SK-N-SH (cell line): ENCODE data around the gene POLR2J. TPM values are rescaled to one million over a fixed set of nuclear protein-coding genes. Genes with fewer than 3 reads are reported as not detected.

Source experiments
- CTCF ChIA-PET: fragments of 300-600, 350-600 bp; formaldehyde crosslinking; extraction: SDS; loops from one replicate; lab custom pipeline; 2021; lab: Yijun Ruan, JAX
- POLR2A ChIA-PET: fragments of 350-600 bp; sonication (Branson Sonifier 250); formaldehyde crosslinking; extraction: SDS; loops from one replicate; lab custom pipeline; 2020; ENCODE audit warnings: antibody characterized with exemption, inconsistent platforms; lab: Yijun Ruan, JAX
- DNase-seq: peaks from one replicate; pipeline ENCODE4 v3.0.0; 2012
- H2AFZ ChIP-seq: fragments of 200-600 bp; sonication (generic); 2 replicates; pipeline ENCODE4 v1.8.1; 2016; ENCODE audit warnings: antibody characterized with exemption, mild to moderate bottlenecking, low read depth
- H3F3A ChIP-seq: fragments of 200-600 bp; sonication (generic); replicated peaks from 2 replicates; pipeline ENCODE3; 2016; ENCODE audit warnings: antibody characterized with exemption, mild to moderate bottlenecking; ENCODE audit not compliant: insufficient read depth
- H3K27ac ChIP-seq, 2 experiments: fragments of 200-500 bp in 1 of 2; fragments of 200-600 bp in 1 of 2; sonication (Bioruptor generic) in 1 of 2; sonication (generic), shearing (Covaris generic) in 1 of 2; 2 replicates each; pipeline versions ENCODE4 v1.5.1 to v1.6.1; 2014 to 2016; ENCODE audit warnings: low read depth in 2 of 2, inconsistent platforms in 1 of 2, low read length in 1 of 2, mild to moderate bottlenecking in 1 of 2, mixed read lengths in 1 of 2
- H3K27me3 ChIP-seq: fragments of 200-600 bp; sonication (generic), shearing (Covaris generic); 2 replicates; pipeline ENCODE4 v1.6.1; 2016; ENCODE audit warnings: mixed run types; ENCODE audit not compliant: insufficient read depth
- H3K36me3 ChIP-seq, 2 experiments: fragments of 200-500 bp in 1 of 2; fragments of 200-600 bp in 1 of 2; sonication (Bioruptor generic) in 1 of 2; sonication (generic) in 1 of 2; replicated peaks in 1 of 2; 2 replicates each; pipeline versions ENCODE3 to v1.5.1; 2014 to 2016; ENCODE audit warnings: low read length in 1 of 2, mild to moderate bottlenecking in 1 of 2; ENCODE audit not compliant: insufficient read depth in 2 of 2, control insufficient read depth in 1 of 2
- H3K4me1 ChIP-seq, 2 experiments: fragments of 200-500 bp in 1 of 2; fragments of 200-600 bp in 1 of 2; sonication (Bioruptor generic) in 1 of 2; sonication (generic), shearing (Covaris generic) in 1 of 2; 2 replicates each; pipeline versions ENCODE4 v1.5.1 to v1.6.1; 2014 to 2016; ENCODE audit warnings: low read depth in 1 of 2, low read length in 1 of 2, mixed run types in 1 of 2; ENCODE audit not compliant: insufficient read depth in 2 of 2, control insufficient read depth in 1 of 2
- H3K4me2 ChIP-seq: fragments of 200-600 bp; sonication (generic), shearing (Covaris generic); 2 replicates; pipeline ENCODE4 v1.6.1; 2017; ENCODE audit warnings: mixed run types
- H3K4me3 ChIP-seq, 2 experiments: fragments of 200-500 bp in 1 of 2; fragments of 200-600 bp in 1 of 2; sonication (Bioruptor generic) in 1 of 2; sonication (generic), shearing (Covaris generic) in 1 of 2; 2 replicates each; pipeline versions ENCODE4 v1.5.1 to v1.8.1; 2014 to 2016; ENCODE audit warnings: low read depth in 2 of 2, inconsistent platforms in 1 of 2, low read length in 1 of 2, mild to moderate bottlenecking in 1 of 2, mixed read lengths in 1 of 2, moderate library complexity in 1 of 2
- H3K79me2 ChIP-seq: fragments of 200-600 bp; sonication (generic); 2 replicates; pipeline ENCODE4 v1.8.1; 2017; ENCODE audit warnings: mild to moderate bottlenecking; ENCODE audit not compliant: insufficient read depth
- H3K9ac ChIP-seq: fragments of 200-600 bp; sonication (generic); 2 replicates; pipeline ENCODE4 v1.6.1; 2017; ENCODE audit warnings: mixed run types
- H3K9me2 ChIP-seq: fragments of 200-600 bp; sonication (generic); 2 replicates; pipeline ENCODE4 v1.6.1; 2017; ENCODE audit warnings: mixed run types
- H3K9me3 ChIP-seq: fragments of 200-600 bp; sonication (generic); 2 replicates; pipeline ENCODE4 v1.6.1; 2017; ENCODE audit warnings: mixed run types, mild to moderate bottlenecking, moderate library complexity
- H4K20me1 ChIP-seq: fragments of 200-600 bp; sonication (generic); 2 replicates; pipeline ENCODE4 v1.6.1; 2017; ENCODE audit warnings: mild to moderate bottlenecking, mixed run types; ENCODE audit not compliant: insufficient read depth
- CHD2 ChIP-seq: fragments of 150-350 bp; IDR thresholded peaks from 2 replicates; pipeline ENCODE4 v1.6.1; 2018; ENCODE audit warnings: low read length; ENCODE audit not compliant: partially characterized antibody
- CTCF ChIP-seq: fragments of 200-600 bp; sonication (generic); IDR thresholded peaks from 2 replicates; pipeline ENCODE4 v1.6.1; 2017; ENCODE audit warnings: antibody characterized with exemption, mild to moderate bottlenecking, moderate library complexity
- ELF1 ChIP-seq: IDR thresholded peaks from 2 replicates; pipeline ENCODE4 v1.4.0; 2012
- FOXJ3 ChIP-seq: sonication (generic); formaldehyde crosslinking; IDR thresholded peaks from 2 replicates; pipeline ENCODE4 v1.5.1; 2020; ENCODE audit warnings: mild to moderate bottlenecking, missing genetic modification reagents
- GATA2 ChIP-seq: sonication (generic); formaldehyde crosslinking; IDR thresholded peaks from 2 replicates; pipeline ENCODE4 v1.5.0; 2020; ENCODE audit warnings: mild to moderate bottlenecking, missing genetic modification reagents
- NRF1 ChIP-seq: IDR thresholded peaks from 2 replicates; pipeline ENCODE4 v1.6.1; 2012; ENCODE audit warnings: low read depth, mild to moderate bottlenecking, low read length
- REST ChIP-seq: IDR thresholded peaks from 2 replicates; pipeline ENCODE4 v1.6.1; 2012; ENCODE audit warnings: mild to moderate bottlenecking, low read depth, low read length, moderate library complexity
- RXRA ChIP-seq: IDR thresholded peaks from 2 replicates; pipeline ENCODE4 v1.4.0; 2012; ENCODE audit warnings: low read depth, mild to moderate bottlenecking, borderline replicate concordance
- SIN3A ChIP-seq: IDR thresholded peaks from 2 replicates; pipeline ENCODE4 v1.6.1; 2012; ENCODE audit warnings: low read depth, mild to moderate bottlenecking, low read length, moderate library complexity, borderline replicate concordance
- TCF12 ChIP-seq: IDR thresholded peaks from 2 replicates; pipeline ENCODE4 v1.4.0; 2012
- TEAD4 ChIP-seq: IDR thresholded peaks from 2 replicates; pipeline ENCODE4 v1.4.0; 2012; ENCODE audit warnings: mild to moderate bottlenecking, borderline replicate concordance; ENCODE audit not compliant: insufficient read depth
- USF1 ChIP-seq: IDR thresholded peaks from 2 replicates; pipeline ENCODE4 v1.4.0; 2012; ENCODE audit warnings: low read depth, borderline replicate concordance
- USF2 ChIP-seq: fragments of 150-350 bp; IDR thresholded peaks from 2 replicates; pipeline ENCODE4 v1.6.1; 2017; ENCODE audit warnings: antibody characterized with exemption, low read length, low read depth, borderline replicate concordance
- WGBS: methylation state at CpG from one replicate; pipeline ENCODE4 v1.1.6; 2017; ENCODE audit warnings: low lambda C conversion rate; 5-methylcytosine and 5-hydroxymethylcytosine counted together
- polyA plus RNA-seq, 3 experiments: library from polyadenylated mRNA; depleted of rRNA; stranded (reverse); fragments of >200 nt; gene quantifications; 2 replicates each; pipeline ENCODE4 v1.2.3, GENCODE V29; 2012

The POLR2J gene
- polyA plus RNA-seq, 1 of the 3 experiments (the other 2 are of a cell fraction): 299 TPM

GRCh38 chr7:102467581-102468477 lies 10.9 kb downstream of the POLR2J start:
- TF ChIP-seq GATA2 (CRISPR knock-in tag) (no peak), USF1 (no peak), CTCF (no peak), FOXJ3 (no peak), TEAD4 (no peak), USF2 (no peak)
- no peak for DNase-seq
- CTCF ChIA-PET: interaction anchor here (0.6 to 3.6 kb wide), 9 partner anchors 11 to 63 kb away, joined by 3 to 19 read pairs (median 4); no protein-coding TSS in a partner anchor
- H3K27me3 ChIP-seq: no peaks in the 10 kb centered on the region
- H3K27ac ChIP-seq: no peak overlapping the region; a peak in 1 of 4 replicates
- H3K4me3 ChIP-seq: no peak overlapping the region
- H3K79me2 ChIP-seq: peaks cover 32% of the 10 kb centered on the region
- peaks cover 5 to 11% of the 10 kb centered on the region in 2 experiments; a peak in 2 of 4 replicates for H3K4me1 ChIP-seq
- H3K9me2 ChIP-seq: no peaks in the 10 kb centered on the region
- no peak overlapping the region for H3K9ac ChIP-seq
- no peak overlapping the region for H2AFZ ChIP-seq
- 90% methylated on average over 21 of the region's 24 CpGs for WGBS
- peaks cover 5% of the 10 kb centered on the region for H3F3A ChIP-seq
- POLR2A ChIA-PET: interaction anchor here (1.3 kb wide), 1 partner anchor 183 kb away, joined by 4 read pairs; no protein-coding TSS in a partner anchor
- H4K20me1 ChIP-seq: peaks cover 4% of the 10 kb centered on the region; the same call in 1 of the 2 replicates
- H3K4me2 ChIP-seq: no peak overlapping the region
- H3K9me3 ChIP-seq: no peaks in the 10 kb centered on the region
- peaks cover 28 to 45% of the 10 kb centered on the region in 2 experiments for H3K36me3 ChIP-seq

- DNase-seq: no peak
- no peak for TF ChIP-seq RXRA
- no peak for TF ChIP-seq CHD2
- no peak for TF ChIP-seq FOXJ3
- no peak for TF ChIP-seq NRF1
- no peak for TF ChIP-seq REST
- no peak for TF ChIP-seq CTCF
- no peak for TF ChIP-seq ELF1
- no peak for TF ChIP-seq TCF12
- TF ChIP-seq SIN3A: no peak
- Histone ChIP-seq H3K27me3 (no peaks in the 10 kb centered on the region), H3K9me2 (no peaks in the 10 kb centered on the region), H3K4me3 (peak overlapping the region; percentile 86 to 99), H3F3A (peaks cover 5% of the 10 kb centered on the region), H3K4me2 (peak overlapping the region; percentile 89), H4K20me1 (peaks cover 4% of the 10 kb centered on the region; the same call in 1 of the 2 replicates), H3K36me3 (peaks cover 23 to 31% of the 10 kb centered on the region in 2 experiments), H3K79me2 (peaks cover 49% of the 10 kb centered on the region), H3K9me3 (no peaks in the 10 kb centered on the region), H3K27ac (no peak overlapping the region), H3K4me1 (peaks cover 5 to 11% of the 10 kb centered on the region in 2 experiments; a peak in 2 of 4 replicates), H3K9ac (peak overlapping the region; percentile 90; the same call in 1 of the 2 replicates), H2AFZ (no peak overlapping the region)
- CTCF ChIA-PET: interaction anchor here (0.8 to 3.6 kb wide), 9 partner anchors 10 to 187 kb away, joined by 3 to 19 read pairs (median 5); no protein-coding TSS in a partner anchor
- POLR2A ChIA-PET: interaction anchor here (1.2 to 2.6 kb wide), 4 partner anchors 11 to 181 kb away, joined by 3 to 12 read pairs (median 4); no protein-coding TSS in a partner anchor
- WGBS: 95% methylated on average over 7 of the region's 7 CpGs
These were observed 12.6 kb downstream of the POLR2J start for GRCh38 chr7:102466097-102466496.
